Tibial nerve (tissue), 4 donors: ENCODE results near the gene LRRC3. TPM values are rescaled to one million over a fixed set of nuclear protein-coding genes. Genes with fewer than 3 reads are reported as not detected.

Experiments used
- DNase-seq, 2 donors: peaks; one replicate each; pipeline ENCODE4 v3.0.0-alpha.2; 2019; ENCODE audit warnings: low spot score in 2 of 2
- H3K27ac ChIP-seq, 4 donors: fragments of 200-600 bp; sonication (generic) in 3 of 4; one replicate each; pipeline ENCODE4 v1.5.1; 2017 to 2019; ENCODE audit warnings: mild to moderate bottlenecking in 1 of 4
- H3K27me3 ChIP-seq, 2 donors: fragments of 200-600 bp; sonication (generic) in 1 of 2; one replicate each; pipeline versions ENCODE4 v1.5.1 to v1.6.0; 2017 to 2019
- H3K36me3 ChIP-seq, 3 donors: fragments of 200-600 bp; sonication (generic); one replicate each; pipeline ENCODE4 v1.5.1; 2018 to 2019
- H3K4me1 ChIP-seq, 4 donors: fragments of 200-600 bp; sonication (generic) in 3 of 4; one replicate each; pipeline ENCODE4 v1.5.1; 2017 to 2019
- H3K4me3 ChIP-seq, 4 donors: fragments of 200-600 bp; sonication (generic) in 3 of 4; one replicate each; pipeline ENCODE4 v1.5.1; 2017 to 2019; ENCODE audit warnings: mild to moderate bottlenecking in 1 of 4, moderate library complexity in 1 of 4
- H3K9me3 ChIP-seq, 4 donors: fragments of 200-600 bp; sonication (generic) in 3 of 4; one replicate each; pipeline ENCODE4 v1.5.1; 2017 to 2019
- EP300 ChIP-seq, 2 donors: sonication (generic); formaldehyde crosslinking; IDR thresholded peaks; one replicate each; pipeline ENCODE4 v1.6.1; 2017; ENCODE audit warnings: antibody characterized with exemption in 2 of 2, mild to moderate bottlenecking in 1 of 2
- POLR2A ChIP-seq, 2 donors: fragments of 450-650 bp; IDR thresholded peaks; one replicate each; pipeline ENCODE4 v1.6.1; 2017; ENCODE audit warnings: antibody characterized with exemption in 2 of 2, mild to moderate bottlenecking in 2 of 2, moderate library complexity in 2 of 2
- WGBS, 2 donors: methylation state at CpG; one replicate each; pipeline ENCODE4 v1.1.5; 2018; 5-methylcytosine and 5-hydroxymethylcytosine counted together
- total RNA-seq, 4 donors: library from RNA; depleted of rRNA; stranded (reverse); fragments of >200 nt; gene quantifications; one replicate each; pipeline ENCODE4 v1.1.0, GENCODE V29; 2016
- TF ChIP-seq, protein P1 (sequence below), 5 experiments: fragments of 200-600 bp in 3 of 5; fragments of 450-650 bp in 2 of 5; sonication (generic) in 3 of 5; IDR thresholded peaks; one replicate each; pipeline ENCODE4 v1.5.1; 2016 to 2019; ENCODE audit warnings: antibody characterized with exemption in 5 of 5, mild to moderate bottlenecking in 3 of 5, moderate library complexity in 2 of 5

Gene LRRC3
- total RNA-seq, 4 donors from 2014 or later: 2.0 to 8.0 (median 3.8) TPM

DNA sequence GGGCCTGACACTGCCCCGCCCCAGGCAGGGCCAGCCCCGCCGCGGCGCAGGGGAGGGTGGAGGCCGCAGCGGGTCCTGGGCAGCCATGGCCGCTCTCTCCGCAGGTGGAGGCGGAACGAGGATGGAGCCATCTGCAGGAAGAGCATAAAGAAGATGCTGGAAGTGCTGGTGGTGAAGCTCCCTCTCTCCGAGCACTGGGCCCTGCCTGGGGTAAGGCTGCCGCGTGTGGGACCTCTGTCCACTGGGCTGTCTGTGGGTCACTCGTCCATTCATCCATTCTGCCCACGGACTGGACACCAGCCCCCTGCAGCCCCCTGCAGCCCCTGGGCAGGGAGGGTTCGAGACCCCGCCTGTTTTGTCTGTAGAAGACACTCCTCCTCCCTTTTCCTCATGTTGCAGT, 18.4 kb upstream of the LRRC3 start:
- TF ChIP-seq POLR2A (IDR thresholded peaks at IDR 0.05) (no peak), EP300 (IDR thresholded peaks at IDR 0.05) (no peak)
- TF ChIP-seq, protein P1, sequence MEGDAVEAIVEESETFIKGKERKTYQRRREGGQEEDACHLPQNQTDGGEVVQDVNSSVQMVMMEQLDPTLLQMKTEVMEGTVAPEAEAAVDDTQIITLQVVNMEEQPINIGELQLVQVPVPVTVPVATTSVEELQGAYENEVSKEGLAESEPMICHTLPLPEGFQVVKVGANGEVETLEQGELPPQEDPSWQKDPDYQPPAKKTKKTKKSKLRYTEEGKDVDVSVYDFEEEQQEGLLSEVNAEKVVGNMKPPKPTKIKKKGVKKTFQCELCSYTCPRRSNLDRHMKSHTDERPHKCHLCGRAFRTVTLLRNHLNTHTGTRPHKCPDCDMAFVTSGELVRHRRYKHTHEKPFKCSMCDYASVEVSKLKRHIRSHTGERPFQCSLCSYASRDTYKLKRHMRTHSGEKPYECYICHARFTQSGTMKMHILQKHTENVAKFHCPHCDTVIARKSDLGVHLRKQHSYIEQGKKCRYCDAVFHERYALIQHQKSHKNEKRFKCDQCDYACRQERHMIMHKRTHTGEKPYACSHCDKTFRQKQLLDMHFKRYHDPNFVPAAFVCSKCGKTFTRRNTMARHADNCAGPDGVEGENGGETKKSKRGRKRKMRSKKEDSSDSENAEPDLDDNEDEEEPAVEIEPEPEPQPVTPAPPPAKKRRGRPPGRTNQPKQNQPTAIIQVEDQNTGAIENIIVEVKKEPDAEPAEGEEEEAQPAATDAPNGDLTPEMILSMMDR (IDR thresholded peaks at IDR 0.05): no peak
- DNase-seq: no peak
- 80 to 87% methylated on average over 18 of the region's 18 CpGs for WGBS, 2 donors
- Histone ChIP-seq H3K9me3 (peaks cover 0 to 5% (median 0%) of the 10 kb centered on the region in 4 donors), H3K27me3 (no peaks in the 10 kb centered on the region), H3K4me1 (no peaks in the 10 kb centered on the region), H3K4me3 (no peak overlapping the region), H3K27ac (no peak overlapping the region), H3K36me3 (no peaks in the 10 kb centered on the region)

DNA sequence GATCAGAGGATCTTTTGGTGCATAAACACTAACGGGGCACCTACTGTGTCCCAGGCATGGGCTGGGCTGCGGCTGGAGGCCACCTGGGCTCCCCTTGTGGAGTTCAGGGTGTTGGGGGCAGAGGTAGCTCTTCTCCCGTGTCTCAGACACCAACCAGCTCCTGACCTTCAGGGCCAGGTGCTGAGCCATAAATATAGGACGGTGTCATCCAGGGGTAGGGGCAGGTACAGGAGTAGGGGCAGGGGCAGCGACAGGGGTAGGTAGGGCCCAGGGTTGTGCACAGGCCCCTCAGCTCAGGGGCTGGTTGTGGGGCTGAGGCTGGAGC, 18.0 kb upstream of the LRRC3 start:
- H3K36me3 ChIP-seq: no peaks in the 10 kb centered on the region
- peaks cover 0 to 1% (median 0%) of the 10 kb centered on the region in 4 donors for H3K9me3 ChIP-seq
- TF ChIP-seq EP300 (IDR thresholded peaks at IDR 0.05): no peak
- TF ChIP-seq POLR2A (IDR thresholded peaks at IDR 0.05): no peak
- TF ChIP-seq, protein P1 (IDR thresholded peaks at IDR 0.05): no peak
- DNase-seq: no peak
- no peak overlapping the region for H3K27ac ChIP-seq
- H3K4me3 ChIP-seq: no peak overlapping the region
- no peaks in the 10 kb centered on the region for H3K4me1 ChIP-seq
- 83 to 88% methylated on average over 5 of the region's 5 CpGs for WGBS, 2 donors
- H3K27me3 ChIP-seq: no peaks in the 10 kb centered on the region

DNA sequence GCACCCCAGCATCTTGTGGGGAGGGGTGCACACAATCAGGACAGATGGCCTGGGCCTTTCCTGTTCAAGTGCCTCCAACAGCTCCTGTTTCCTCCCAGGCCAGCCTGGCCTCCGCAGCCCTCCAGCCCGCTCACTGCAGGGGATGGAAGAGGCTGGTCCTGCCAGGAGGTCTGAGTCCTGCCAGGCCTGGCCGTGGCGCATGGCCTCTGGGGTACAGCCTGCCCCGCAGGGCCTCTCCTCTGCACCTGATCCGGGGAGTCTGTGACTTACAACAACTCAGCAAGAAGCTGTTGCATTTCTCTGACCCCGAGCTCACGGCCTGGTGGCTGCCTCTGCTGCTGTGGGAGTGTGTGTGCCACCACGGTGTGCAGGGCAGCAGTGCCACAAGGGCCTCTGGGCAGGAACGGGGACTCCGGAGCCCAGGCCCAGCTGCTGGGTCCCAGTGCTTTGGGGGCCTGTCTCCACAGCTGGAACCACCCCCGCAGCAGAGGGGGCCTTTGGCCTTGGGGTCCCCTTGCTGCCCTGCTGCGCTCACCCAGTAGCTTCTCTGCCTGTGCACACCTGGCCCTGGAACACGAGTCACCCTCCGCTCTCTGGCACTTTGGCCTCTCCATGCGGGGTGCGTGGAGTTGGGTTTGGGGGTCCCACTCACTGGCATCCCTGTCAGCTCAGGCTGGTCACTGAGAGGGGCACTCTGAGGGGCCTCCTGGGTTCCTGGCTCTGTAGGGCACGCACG, 17.4 kb upstream of the LRRC3 start:
- no peak overlapping the region for H3K4me3 ChIP-seq
- no peaks in the 10 kb centered on the region for H3K27me3 ChIP-seq
- H3K27ac ChIP-seq: no peak overlapping the region
- H3K36me3 ChIP-seq: no peaks in the 10 kb centered on the region
- TF ChIP-seq, protein P1 (IDR thresholded peaks at IDR 0.05): no peak
- TF ChIP-seq POLR2A (IDR thresholded peaks at IDR 0.05): no peak
- TF ChIP-seq EP300 (IDR thresholded peaks at IDR 0.05): no peak
- no peaks in the 10 kb centered on the region for H3K4me1 ChIP-seq
- no peaks in the 10 kb centered on the region for H3K9me3 ChIP-seq
- WGBS, 2 donors: 89 to 92% methylated on average over 7 to 13 of the region's 19 CpGs
- DNase-seq: no peak

DNA sequence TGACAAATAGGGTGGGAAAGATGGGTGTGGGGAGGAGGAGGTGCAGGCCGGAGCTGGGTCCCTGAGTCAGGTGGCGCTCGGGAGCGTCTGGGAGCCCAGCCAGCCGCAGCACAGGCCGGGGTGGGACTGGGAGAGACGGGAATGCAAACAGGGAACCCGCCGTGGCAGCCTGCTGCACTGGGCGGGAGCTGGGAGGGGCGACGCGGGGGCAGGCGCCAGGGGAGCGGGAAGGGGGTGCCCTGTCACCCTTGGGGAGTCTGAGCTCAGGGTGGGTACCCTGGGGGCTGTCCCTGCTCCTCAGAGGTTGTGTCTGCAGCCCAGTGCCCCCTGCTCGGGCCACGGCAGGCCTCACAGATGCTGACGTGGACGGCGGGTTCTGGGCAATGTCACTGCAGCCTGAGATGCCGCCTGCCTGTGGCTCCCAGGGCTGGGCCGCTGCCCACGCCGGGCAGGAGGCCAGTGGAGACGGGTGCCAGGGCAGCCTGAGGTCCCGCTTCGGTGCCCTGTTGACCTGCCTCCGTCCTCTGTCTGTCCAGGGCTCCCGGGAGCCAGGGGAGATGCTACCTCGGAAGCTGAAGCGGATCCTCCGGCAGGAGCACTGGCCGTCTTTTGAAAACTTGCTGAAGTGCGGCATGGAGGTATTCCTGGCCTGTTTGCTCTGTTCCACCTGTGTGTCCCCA, 16.6 kb upstream of the LRRC3 start:
- TF ChIP-seq, protein P1 (IDR thresholded peaks at IDR 0.05): no peak
- TF ChIP-seq EP300 (IDR thresholded peaks at IDR 0.05) (no peak), POLR2A (IDR thresholded peaks at IDR 0.05) (no peak)
- Histone ChIP-seq H3K9me3 (no peaks in the 10 kb centered on the region), H3K27me3 (no peaks in the 10 kb centered on the region), H3K27ac (no peak overlapping the region), H3K4me1 (no peaks in the 10 kb centered on the region), H3K36me3 (no peaks in the 10 kb centered on the region), H3K4me3 (no peak overlapping the region)
- WGBS, 2 donors: 70 to 73% methylated on average over 21 to 22 of the region's 34 CpGs
- no peak for DNase-seq

DNA sequence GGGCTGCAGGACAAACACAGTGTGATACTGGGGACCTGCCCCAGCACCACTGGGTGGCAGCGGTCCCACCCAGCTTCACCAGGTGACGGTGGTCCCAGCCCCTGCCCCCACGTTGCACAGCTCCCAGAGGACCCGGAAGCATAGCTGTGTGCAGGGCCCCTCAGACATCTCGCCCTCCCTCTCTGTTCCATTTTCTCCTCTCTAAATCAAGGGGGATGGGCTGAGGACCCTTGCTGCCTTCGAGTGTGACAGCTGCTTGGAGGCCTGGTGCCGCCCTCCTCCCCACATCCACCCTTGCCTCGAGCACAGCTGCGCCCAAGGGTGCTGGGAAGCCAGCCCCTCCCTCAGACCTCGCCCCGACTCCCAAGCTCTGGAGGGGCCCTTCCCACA, 16.1 kb upstream of the LRRC3 start:
- no peak for DNase-seq
- no peak overlapping the region for H3K27ac ChIP-seq
- TF ChIP-seq, protein P1 (IDR thresholded peaks at IDR 0.05): no peak
- TF ChIP-seq EP300 (IDR thresholded peaks at IDR 0.05): no peak
- TF ChIP-seq POLR2A (IDR thresholded peaks at IDR 0.05): no peak
- H3K9me3 ChIP-seq: no peaks in the 10 kb centered on the region
- H3K36me3 ChIP-seq: no peaks in the 10 kb centered on the region
- H3K4me1 ChIP-seq: no peaks in the 10 kb centered on the region
- no peak overlapping the region for H3K4me3 ChIP-seq
- 74 to 77% methylated on average over 11 of the region's 11 CpGs for WGBS, 2 donors
- no peaks in the 10 kb centered on the region for H3K27me3 ChIP-seq
